GM21367 (cell line): ENCODE results near the gene GCGR.
"Not testable (repeated sequence)": the region's sequence is repeated elsewhere in the genome, so short reads cannot be mapped to it uniquely, and the experiment has no call there.

Source experiments
- ATAC-seq: cut with Tn5 transposase; IDR thresholded peaks from one replicate; pipeline ENCODE4 v1.9.1; 2021; ENCODE audit not compliant: unreplicated experiment

GCGR gene

GRCh38 chr17:81831957-81832607 is 28.1 kb downstream of the GCGR start:
- ATAC-seq, result no peak

- ATAC-seq, result peak; percentile 7
These were observed 28.7 kb downstream of the GCGR start for GRCh38 chr17:81832608-81833159.

- peak; percentile 56 for ATAC-seq
These were observed 29.4 kb downstream of the GCGR start, which contains the start of gene MCRIP1 for GRCh38 chr17:81833160-81833920. Gene MCRIP1 (minus strand): TSS chr17:81833291. CDS start chr17:81824506, 8,785 bp downstream.

GRCh38 chr17:81833921-81834830 is 30.2 kb downstream of the GCGR start:
- no peak for ATAC-seq

GRCh38 chr17:81834831-81835267 is 30.9 kb downstream of the GCGR start, which contains the start of gene PPP1R27:
Gene PPP1R27 (minus strand): TSS chr17:81835050. CDS start chr17:81834953, 97 bp downstream.
- no peak for ATAC-seq

- no peak for ATAC-seq
These were observed 33.7 kb downstream of the GCGR start for GRCh38 chr17:81837641-81838040.

DNA sequence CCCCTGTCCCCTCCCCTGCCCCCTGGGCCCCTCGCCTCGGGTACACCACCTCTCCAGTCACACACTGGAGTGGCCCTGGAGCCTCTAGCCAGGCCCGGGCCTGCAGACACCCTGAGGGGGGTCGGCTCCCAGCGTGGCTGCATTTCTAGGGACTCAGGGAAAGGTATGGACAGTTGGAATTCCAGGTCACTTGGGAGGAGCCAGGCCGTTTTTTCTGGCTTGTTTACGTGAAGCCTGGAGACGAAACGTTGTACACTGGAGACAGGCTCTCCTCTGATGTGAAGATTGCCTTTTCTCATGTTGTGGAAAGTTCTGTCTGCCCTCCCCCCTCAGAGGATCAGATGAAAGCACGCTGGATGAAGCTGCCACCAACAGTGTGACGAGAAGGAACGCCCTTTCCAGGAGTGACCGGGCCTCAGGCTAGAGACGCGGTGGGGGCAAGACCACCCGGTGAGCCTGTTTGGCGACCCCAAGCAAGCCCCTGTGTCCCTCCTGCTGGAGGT is 34.9 kb downstream of the GCGR start:
- ATAC-seq, result no peak

GRCh38 chr17:81839301-81839700 is 35.4 kb downstream of the GCGR start:
- ATAC-seq, result no peak

DNA sequence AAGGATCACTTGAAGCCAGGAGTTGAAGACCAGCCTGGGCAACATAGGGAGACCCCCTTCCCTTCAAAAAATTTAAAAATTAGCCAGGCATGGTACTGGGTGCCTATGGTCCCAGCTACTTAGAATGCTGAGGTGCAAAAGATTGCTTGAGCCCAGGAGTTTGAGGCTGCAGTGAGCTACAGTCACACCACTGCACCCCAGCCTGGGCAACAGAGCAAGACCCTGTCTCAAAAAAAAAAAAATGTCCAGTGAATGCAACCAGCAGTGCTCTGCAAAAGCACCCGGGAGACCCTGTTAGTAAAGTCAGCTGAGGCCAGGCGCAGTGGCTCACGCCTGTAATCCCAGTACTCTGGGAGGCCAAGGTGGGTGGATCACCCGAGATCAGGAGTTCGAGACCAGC is 36.1 kb downstream of the GCGR start:
- ATAC-seq, result not testable (repeated sequence)

GRCh38 chr17:81840826-81841778 is 37.2 kb downstream of the GCGR start:
- ATAC-seq, result no peak

DNA sequence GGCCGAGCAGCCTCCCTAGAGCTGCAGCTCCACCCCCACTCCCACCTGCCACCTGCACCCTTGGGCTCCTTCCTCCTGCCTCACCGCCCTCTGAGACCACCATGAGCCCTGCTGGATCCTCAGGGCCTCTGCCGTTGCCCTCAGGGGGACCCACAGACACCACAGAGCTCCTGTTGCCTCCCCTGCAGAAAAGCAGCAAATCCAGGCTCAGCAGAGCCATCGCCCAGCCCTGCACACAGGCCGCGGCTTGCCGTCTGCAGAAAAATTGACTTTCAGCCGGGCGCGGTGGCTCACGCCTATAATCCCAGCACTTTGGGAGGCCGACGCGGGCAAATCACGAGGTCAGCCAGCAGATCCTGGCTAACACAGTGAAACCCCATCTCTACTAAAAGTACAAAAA is 37.9 kb downstream of the GCGR start:
- ATAC-seq, result no peak

- ATAC-seq, result no peak
These were observed 38.4 kb downstream of the GCGR start for GRCh38 chr17:81842378-81842724.

- no peak for ATAC-seq
These were observed 39.0 kb downstream of the GCGR start for GRCh38 chr17:81842725-81843504.

GRCh38 chr17:81843713-81844326 is 39.9 kb downstream of the GCGR start:
- no peak for ATAC-seq

GRCh38 chr17:81844327-81844851 is 40.4 kb downstream of the GCGR start:
- no peak for ATAC-seq

GRCh38 chr17:81844887-81845286 is 40.9 kb downstream of the GCGR start:
- ATAC-seq, result no peak

- no peak for ATAC-seq
These were observed 41.4 kb downstream of the GCGR start for GRCh38 chr17:81845361-81845760.
